IMR-90 (cell line): ENCODE results near the gene SHC4. TPM values are rescaled to one million over a fixed set of nuclear protein-coding genes. Genes with fewer than 3 reads are reported as not detected.

Experiments
- ATAC-seq: fragments of 200-7000 bp; cut with Tn5 transposase; 2 replicates; pipeline ENCODE4 v1.9.1; 2020; ENCODE audit warnings: low read depth, mild to moderate bottlenecking, moderate library complexity
- BruUV-seq: library from RNA; stranded (reverse); fragments of 400-500 nt; replicated peaks from 2 replicates; lab custom pipeline; 2021; lab: Mats Ljungman, UMichigan
- CTCF ChIA-PET: fragments of 300-600 bp; formaldehyde crosslinking; extraction: SDS; loops from one replicate; lab custom pipeline; 2021; ENCODE audit warnings: antibody characterized with exemption; lab: Yijun Ruan, JAX
- POLR2A ChIA-PET: fragments of 300-600 bp; sonication (Branson Sonifier 250); formaldehyde crosslinking; loops from one replicate; lab custom pipeline; 2022; ENCODE audit warnings: antibody characterized with exemption; ENCODE audit not compliant: unreplicated experiment; lab: Charles Lee
- DNase-seq: peaks from one replicate; pipeline ENCODE4 v3.0.0; 2013
- H2AFZ ChIP-seq: replicated peaks from 2 replicates; pipeline ENCODE3; 2013; ENCODE audit warnings: low read length, mild to moderate bottlenecking; ENCODE audit not compliant: poor library complexity
- H2AK5ac ChIP-seq: 2 replicates; pipeline ENCODE4 v1.6.1; 2013; ENCODE audit warnings: low read depth, low read length, inconsistent platforms
- H2AK9ac ChIP-seq: replicated peaks from 2 replicates; pipeline ENCODE3; 2013; ENCODE audit warnings: mild to moderate bottlenecking, low read depth, low read length, moderate library complexity; ENCODE audit not compliant: poor library complexity
- H2BK120ac ChIP-seq: 2 replicates; pipeline ENCODE4 v1.6.1; 2013; ENCODE audit warnings: low read depth, low read length, inconsistent platforms
- H2BK15ac ChIP-seq: 3 replicates; pipeline ENCODE4 v1.6.1; 2013; ENCODE audit warnings: low read depth, low read length, inconsistent platforms
- H2BK20ac ChIP-seq: 2 replicates; pipeline ENCODE4 v1.6.1; 2013; ENCODE audit warnings: low read depth, mild to moderate bottlenecking, inconsistent platforms, low read length, moderate library complexity
- H2BK5ac ChIP-seq: 2 replicates; pipeline ENCODE4 v1.6.1; 2013; ENCODE audit warnings: mild to moderate bottlenecking, low read depth, low read length, inconsistent platforms; ENCODE audit not compliant: poor library complexity, severe bottlenecking
- H3K14ac ChIP-seq: replicated peaks from 2 replicates; pipeline ENCODE4 v1.6.1; 2013; ENCODE audit warnings: low read depth, low read length, inconsistent platforms
- H3K18ac ChIP-seq: 2 replicates; pipeline ENCODE4 v1.6.1; 2013; ENCODE audit warnings: low read depth, low read length, control low read depth
- H3K23ac ChIP-seq: 2 replicates; pipeline ENCODE4 v1.6.1; 2013; ENCODE audit warnings: low read depth, low read length, inconsistent platforms
- H3K27ac ChIP-seq: 2 replicates; pipeline ENCODE4 v1.5.1; 2013; ENCODE audit warnings: mild to moderate bottlenecking, control low read depth, low read length; ENCODE audit not compliant: insufficient read depth
- H3K27me3 ChIP-seq: 2 replicates; pipeline ENCODE4 v1.6.1; 2013; ENCODE audit warnings: low read length; ENCODE audit not compliant: control insufficient read depth, insufficient read depth
- H3K36me3 ChIP-seq: 2 replicates; pipeline ENCODE4 v1.6.1; 2013; ENCODE audit warnings: low read length, mixed read lengths; ENCODE audit not compliant: control insufficient read depth, insufficient read depth
- H3K4ac ChIP-seq: 2 replicates; pipeline ENCODE4 v1.6.1; 2013; ENCODE audit warnings: low read depth, low read length, inconsistent platforms
- H3K4me1 ChIP-seq: 2 replicates; pipeline ENCODE4 v1.6.1; 2013; ENCODE audit warnings: low read length, mixed read lengths; ENCODE audit not compliant: control insufficient read depth, insufficient read depth
- H3K4me2 ChIP-seq: 2 replicates; pipeline ENCODE4 v1.6.1; 2013; ENCODE audit warnings: low read depth, mild to moderate bottlenecking, control low read depth, low read length, moderate library complexity
- H3K4me3 ChIP-seq: 2 replicates; pipeline ENCODE4 v1.5.1; 2013; ENCODE audit warnings: low read depth, mild to moderate bottlenecking, control low read depth, low read length, moderate library complexity; ENCODE audit not compliant: insufficient read depth
- H3K56ac ChIP-seq: 2 replicates; pipeline ENCODE4 v1.6.1; 2013; ENCODE audit warnings: low read length, inconsistent platforms; ENCODE audit not compliant: insufficient read depth; ENCODE audit errors: extremely low read depth
- H3K79me1 ChIP-seq, 2 experiments: 2 replicates each; pipeline ENCODE4 v1.6.1; 2013; ENCODE audit warnings: low read length in 2 of 2, inconsistent platforms in 1 of 2, low read depth in 1 of 2
- H3K9ac ChIP-seq: 2 replicates; pipeline ENCODE4 v1.6.1; 2013; ENCODE audit warnings: low read depth, low read length, control low read depth
- H3K9me1 ChIP-seq: 2 replicates; pipeline ENCODE4 v1.6.1; 2013; ENCODE audit warnings: low read length, inconsistent platforms; ENCODE audit not compliant: insufficient read depth
- H3K9me3 ChIP-seq: 2 replicates; pipeline ENCODE4 v1.6.1; 2013; ENCODE audit warnings: low read length; ENCODE audit not compliant: control insufficient read depth, insufficient read depth
- H4K20me1 ChIP-seq: 2 replicates; pipeline ENCODE4 v1.6.1; 2013; ENCODE audit warnings: low read length, inconsistent platforms; ENCODE audit not compliant: insufficient read depth
- H4K5ac ChIP-seq: 2 replicates; pipeline ENCODE4 v1.6.1; 2013; ENCODE audit warnings: mild to moderate bottlenecking, low read depth, low read length, control low read depth
- H4K8ac ChIP-seq, 2 experiments: 2 replicates each; pipeline ENCODE4 v1.6.1; 2013; ENCODE audit warnings: low read depth in 2 of 2, low read length in 2 of 2, control low read depth in 1 of 2, inconsistent platforms in 1 of 2
- H4K91ac ChIP-seq: 2 replicates; pipeline ENCODE4 v1.6.1; 2013; ENCODE audit warnings: low read depth, low read length, inconsistent platforms; ENCODE audit not compliant: insufficient read depth
- RAD21 ChIP-seq: IDR thresholded peaks from 2 replicates; pipeline ENCODE4 v1.6.1; 2012; ENCODE audit warnings: low read length, improper control_type of control experiment
- WGBS, 2 experiments: methylation state at CpG; one replicate each; pipeline versions ENCODE4 v1.1.5 to v1.1.7; 2013; ENCODE audit warnings: missing lambda C conversion rate in 2 of 2; ENCODE audit not compliant: insufficient read length in 1 of 2; ENCODE audit errors: extremely low coverage in 2 of 2; 5-methylcytosine and 5-hydroxymethylcytosine counted together
- dilution Hi-C: fragments of 300-500 bp; cut with HindIII; formaldehyde crosslinking; loops from one replicate; pipeline ENCODE4 v1.14.3; 2018; ENCODE audit warnings: low sequenced_read_pairs; ENCODE audit not compliant: unreplicated experiment
- in situ Hi-C: fragments of 300-500 bp; cut with MboI; formaldehyde crosslinking; loops from 3 replicates; pipeline ENCODE4 v1.14.3; 2019; ENCODE audit warnings: low sequenced_read_pairs, inconsistent platforms, mixed read lengths
- intact Hi-C: fragments of 100-400 bp; cut with micrococcal nuclease; formaldehyde crosslinking; loops from 2 replicates; pipeline ENCODE4 v1.10.0; 2022
- polyA plus RNA-seq, 3 experiments: library from polyadenylated mRNA; depleted of rRNA; stranded (reverse); fragments of >200 nt; gene quantifications; 2 replicates each; pipeline ENCODE4 v1.2.3, GENCODE V29; 2012; ENCODE audit warnings: low replicate concordance in 1 of 3
- total RNA-seq: library from RNA; depleted of rRNA; stranded (reverse); fragments of >200 nt; gene quantifications from 2 replicates; pipeline ENCODE4 v1.2.3, GENCODE V29; 2012

The SHC4 gene
- total and polyA plus RNA-seq, 2 of the 4 experiments (the other 2 are of a cell fraction) = 0.91 to 2.7 TPM

GRCh38 chr15:48978638-48979037 is 14.9 kb upstream of the SHC4 start:
- Histone ChIP-seq H3K56ac (no peak overlapping the region), H2AK5ac (no peak overlapping the region), H3K23ac (0 out of 2 replicates have a peak overlapping the region, but pooled peaks have one; percentile 11), H2BK20ac (no peak overlapping the region), H3K4me3 (no peak overlapping the region), H2BK15ac (no peak overlapping the region), H3K14ac (no peak overlapping the region), H3K4ac (0 out of 2 replicates have a peak overlapping the region, but pooled peaks have one; percentile 24), H3K18ac (no peak overlapping the region), H3K79me1 (no peaks in the 10 kb centered on the region), H3K9ac (no peak overlapping the region), H3K27ac (no peak overlapping the region), H3K27me3 (no peaks in the 10 kb centered on the region), H2AK9ac (no peak overlapping the region), H2BK120ac (no peak overlapping the region), H3K4me2 (no peak overlapping the region), H2BK5ac (no peak overlapping the region), H2AFZ (no peak overlapping the region), H4K5ac (peak overlapping the region; percentile 35; the same call in 1 of the 2 replicates), H3K9me1 (peaks cover 2% of the 10 kb centered on the region; the same call in 1 of the 2 replicates), H3K9me3 (no peaks in the 10 kb centered on the region), H4K91ac (0 out of 2 replicates have a peak overlapping the region, but pooled peaks have one; percentile 11), H3K4me1 (no peaks in the 10 kb centered on the region; the same call in 1 of the 2 replicates), H3K36me3 (no peaks in the 10 kb centered on the region), H4K8ac (no peak overlapping the region), H4K20me1 (no peaks in the 10 kb centered on the region)
- dilution Hi-C loops (no loop called here), intact Hi-C loops (no loop called here), in situ Hi-C loops (no loop called here)
- POLR2A ChIA-PET = no interaction called here
- TF ChIP-seq RAD21 = no peak
- no peak for DNase-seq
- BruUV-seq = no TSS peak
- CTCF ChIA-PET = no interaction called here
- no peak for ATAC-seq
- WGBS, 2 experiments = no CpG with 5 or more reads among the region's 2 CpGs
